Panc1 (cell line): Measurements from ENCODE around the gene CLDN16. TPM values are rescaled to one million over a fixed set of nuclear protein-coding genes. Genes with fewer than 3 reads are reported as not detected.
A peak's percentile ranks its signal among the peaks of the same experiment; 100 is the strongest.

Experiments
- ATAC-seq: fragments of 200-7000 bp; cut with Tn5 transposase; 2 replicates; pipeline ENCODE4 v1.9.1; 2020; ENCODE audit warnings: mild to moderate bottlenecking, moderate library complexity
- BruUV-seq: library from RNA; stranded (reverse); fragments of 400-500 nt; replicated peaks from 2 replicates; lab custom pipeline; 2021; lab: Mats Ljungman, UMichigan
- CTCF ChIA-PET: fragments of 300-600 bp; sonication (Branson Sonifier 250); formaldehyde crosslinking; loops from one replicate; lab custom pipeline; 2022; ENCODE audit warnings: antibody characterized with exemption; lab: Charles Lee
- POLR2A ChIA-PET: fragments of 300-600 bp; sonication (Branson Sonifier 250); formaldehyde crosslinking; loops from one replicate; lab custom pipeline; 2022; ENCODE audit warnings: antibody characterized with exemption; lab: Charles Lee
- DNase-seq: peaks from one replicate; pipeline ENCODE4 v3.0.0-alpha.2; 2010; ENCODE audit warnings: low read depth, low spot score
- H3K27ac ChIP-seq: 2 replicates; pipeline ENCODE4 v1.5.1; 2011; ENCODE audit warnings: mild to moderate bottlenecking, low read length, inconsistent platforms
- H3K27me3 ChIP-seq: fragments of 200-500 bp; sonication (Bioruptor generic); 2 replicates; pipeline ENCODE4 v1.6.0; 2014; ENCODE audit warnings: low read length, inconsistent platforms; ENCODE audit not compliant: control insufficient read depth, insufficient read depth
- H3K36me3 ChIP-seq: fragments of 200-500 bp; sonication (Bioruptor generic); 2 replicates; pipeline ENCODE4 v1.5.1; 2014; ENCODE audit warnings: inconsistent platforms, mild to moderate bottlenecking, low read length, moderate library complexity; ENCODE audit not compliant: control insufficient read depth, insufficient read depth
- H3K4me1 ChIP-seq: 2 replicates; pipeline ENCODE4 v1.5.1; 2011; ENCODE audit warnings: inconsistent platforms, mild to moderate bottlenecking, low read length, moderate library complexity; ENCODE audit not compliant: control insufficient read depth, insufficient read depth
- H3K4me3 ChIP-seq, 2 experiments: 2 replicates each; pipeline ENCODE4 v1.5.1; 2011 to 2012; ENCODE audit warnings: low read depth in 2 of 2, low read length in 2 of 2, mild to moderate bottlenecking in 2 of 2, inconsistent platforms in 1 of 2, moderate library complexity in 1 of 2
- H3K9me3 ChIP-seq: fragments of 200-500 bp; sonication (Bioruptor generic); 2 replicates; pipeline ENCODE4 v1.5.1; 2014; ENCODE audit warnings: low read depth, mild to moderate bottlenecking, inconsistent platforms, low read length, moderate library complexity; ENCODE audit not compliant: control insufficient read depth, insufficient read depth
- CTCF ChIP-seq: fragments of 450-650 bp; IDR thresholded peaks from 2 replicates; pipeline ENCODE4 v1.5.1; 2017; ENCODE audit warnings: mild to moderate bottlenecking
- POLR2AphosphoS5 ChIP-seq: IDR thresholded peaks from 2 replicates; pipeline ENCODE4 v1.6.1; 2012; ENCODE audit warnings: mild to moderate bottlenecking, low read depth, low read length, moderate library complexity
- SIN3A ChIP-seq: IDR thresholded peaks from 2 replicates; pipeline ENCODE4 v1.6.1; 2012; ENCODE audit warnings: low read depth, mild to moderate bottlenecking, low read length, moderate library complexity, borderline replicate concordance; ENCODE audit not compliant: insufficient read depth
- TCF7L2 ChIP-seq: IDR thresholded peaks from 2 replicates; pipeline ENCODE4 v1.6.1; 2011; ENCODE audit warnings: mild to moderate bottlenecking, low read depth, low read length, inconsistent platforms
- in situ Hi-C: cut with HindIII; loops from 2 replicates; pipeline ENCODE4 v1.10.0; 2016; ENCODE audit warnings: low sequenced_read_pairs, low pct_unique_long_range_greater_than_20kb
- intact Hi-C: fragments of 100-400 bp; cut with micrococcal nuclease; formaldehyde crosslinking; loops from one replicate; pipeline ENCODE4 v1.10.0; 2022; ENCODE audit not compliant: unreplicated experiment
- total RNA-seq: library from RNA; stranded (reverse); gene quantifications from one replicate; pipeline ENCODE4 v1.2.1, GENCODE V29; 2021; ENCODE audit not compliant: unreplicated experiment
- TF ChIP-seq, protein P1 (sequence below), 2 experiments: IDR thresholded peaks; 2 replicates each; pipeline ENCODE4 v1.6.1; 2011 to 2012; ENCODE audit warnings: low read depth in 2 of 2, control low read depth in 1 of 2, low read length in 1 of 2, mild to moderate bottlenecking in 1 of 2, moderate library complexity in 1 of 2; ENCODE audit not compliant: insufficient read depth in 1 of 2

Gene CLDN16
- total RNA-seq, 1 experiment from 2014 or later: not detected

DNA sequence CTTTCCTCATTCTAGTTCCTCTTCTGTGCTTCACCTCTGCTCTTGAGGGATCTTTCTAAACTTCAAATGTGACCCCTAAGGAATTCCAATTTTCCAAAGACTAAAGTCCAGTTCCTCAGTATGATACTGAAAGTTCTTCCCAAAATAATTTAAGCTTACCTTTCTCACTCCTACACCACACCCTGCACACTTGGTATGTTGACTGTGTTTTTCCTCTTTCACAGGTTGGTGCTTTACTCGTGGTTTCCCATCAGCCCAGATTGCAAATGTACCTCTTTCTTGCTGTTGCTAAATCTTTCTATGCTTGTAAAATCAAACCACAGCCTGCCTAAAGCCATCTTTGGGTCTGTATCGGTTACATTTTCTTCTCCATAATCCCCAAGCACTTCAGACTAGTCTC, 30.5 kb upstream of the CLDN16 start:
- H3K27ac ChIP-seq: peak overlapping the region; percentile 15; the same call in 1 of the 2 replicates
- peaks cover 10% of the 10 kb centered on the region; the same call in 1 of the 2 replicates for H3K9me3 ChIP-seq
- no TSS peak for BruUV-seq
- intact Hi-C loops: no loop called here
- H3K36me3 ChIP-seq: no peaks in the 10 kb centered on the region
- 0 out of 2 replicates have a peak, but pooled peaks cover 3% of the 10 kb centered on the region for H3K4me1 ChIP-seq
- no peak overlapping the region for H3K4me3 ChIP-seq
- no peaks in the 10 kb centered on the region for H3K27me3 ChIP-seq
- DNase-seq (no peak), ATAC-seq (no peak)
- no peak for TF ChIP-seq TCF7L2
- in situ Hi-C loops: no loop called here
- CTCF ChIA-PET: no interaction called here
- POLR2A ChIA-PET: interaction anchor here (0.7 kb wide), 1 partner anchor 45 kb away, joined by 4 read pairs; no protein-coding TSS in a partner anchor

DNA sequence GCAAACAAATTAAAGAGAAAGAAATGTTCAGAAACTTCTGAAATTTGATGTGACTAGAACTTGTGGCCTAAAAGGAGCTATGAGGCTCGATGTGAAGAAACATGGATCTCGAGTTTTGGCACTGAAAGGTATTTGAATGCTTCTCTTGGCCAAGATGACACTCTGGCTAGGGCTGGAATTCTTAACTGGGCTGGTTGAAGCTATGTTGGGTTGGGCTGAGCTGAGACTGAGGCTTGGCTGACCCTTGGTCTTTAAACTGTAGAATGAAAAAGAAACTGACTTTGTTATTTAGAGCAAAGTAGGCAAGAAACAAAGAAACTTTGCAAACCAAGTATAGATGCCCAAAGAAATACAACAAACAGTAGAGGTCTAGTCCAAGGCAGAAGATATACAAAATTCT, 28.1 kb upstream of the CLDN16 start:
- CTCF ChIA-PET: no interaction called here

More for the DNA sequence above, 28.1 kb upstream of the CLDN16 start:
- no peaks in the 10 kb centered on the region for H3K27me3 ChIP-seq
- ATAC-seq (no peak), DNase-seq (no peak)
- no TSS peak for BruUV-seq
- in situ Hi-C loops (no loop called here), intact Hi-C loops (no loop called here)
- TF ChIP-seq POLR2AphosphoS5 (no peak), SIN3A (no peak), CTCF (no peak), TCF7L2 (no peak)
- TF ChIP-seq, protein P1, sequence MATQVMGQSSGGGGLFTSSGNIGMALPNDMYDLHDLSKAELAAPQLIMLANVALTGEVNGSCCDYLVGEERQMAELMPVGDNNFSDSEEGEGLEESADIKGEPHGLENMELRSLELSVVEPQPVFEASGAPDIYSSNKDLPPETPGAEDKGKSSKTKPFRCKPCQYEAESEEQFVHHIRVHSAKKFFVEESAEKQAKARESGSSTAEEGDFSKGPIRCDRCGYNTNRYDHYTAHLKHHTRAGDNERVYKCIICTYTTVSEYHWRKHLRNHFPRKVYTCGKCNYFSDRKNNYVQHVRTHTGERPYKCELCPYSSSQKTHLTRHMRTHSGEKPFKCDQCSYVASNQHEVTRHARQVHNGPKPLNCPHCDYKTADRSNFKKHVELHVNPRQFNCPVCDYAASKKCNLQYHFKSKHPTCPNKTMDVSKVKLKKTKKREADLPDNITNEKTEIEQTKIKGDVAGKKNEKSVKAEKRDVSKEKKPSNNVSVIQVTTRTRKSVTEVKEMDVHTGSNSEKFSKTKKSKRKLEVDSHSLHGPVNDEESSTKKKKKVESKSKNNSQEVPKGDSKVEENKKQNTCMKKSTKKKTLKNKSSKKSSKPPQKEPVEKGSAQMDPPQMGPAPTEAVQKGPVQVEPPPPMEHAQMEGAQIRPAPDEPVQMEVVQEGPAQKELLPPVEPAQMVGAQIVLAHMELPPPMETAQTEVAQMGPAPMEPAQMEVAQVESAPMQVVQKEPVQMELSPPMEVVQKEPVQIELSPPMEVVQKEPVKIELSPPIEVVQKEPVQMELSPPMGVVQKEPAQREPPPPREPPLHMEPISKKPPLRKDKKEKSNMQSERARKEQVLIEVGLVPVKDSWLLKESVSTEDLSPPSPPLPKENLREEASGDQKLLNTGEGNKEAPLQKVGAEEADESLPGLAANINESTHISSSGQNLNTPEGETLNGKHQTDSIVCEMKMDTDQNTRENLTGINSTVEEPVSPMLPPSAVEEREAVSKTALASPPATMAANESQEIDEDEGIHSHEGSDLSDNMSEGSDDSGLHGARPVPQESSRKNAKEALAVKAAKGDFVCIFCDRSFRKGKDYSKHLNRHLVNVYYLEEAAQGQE (IDR thresholded peaks at IDR 0.05; ENCODE audit: insufficient read depth in 1 of 2, low read depth in 2 of 2, low read length in 1 of 2): no peak
- H3K9me3 ChIP-seq: no peaks in the 10 kb centered on the region
- H3K4me3 ChIP-seq: no peak overlapping the region
- POLR2A ChIA-PET: no interaction called here
- H3K36me3 ChIP-seq: no peaks in the 10 kb centered on the region
- 0 out of 2 replicates have a peak, but pooled peaks cover 3% of the 10 kb centered on the region for H3K4me1 ChIP-seq
- no peak overlapping the region for H3K27ac ChIP-seq
